COLO668 (cell line): Measurements from ENCODE around the gene CD163.
"Not testable (repeated sequence)": the region's sequence is repeated elsewhere in the genome, so short reads cannot be mapped to it uniquely, and the experiment has no call there.

Source experiments
- DNase-seq: peaks from one replicate; lab custom pipeline; 2025; ENCODE audit not compliant: unreplicated experiment; lab: John Stamatoyannopoulos, UW

Gene CD163

DNA sequence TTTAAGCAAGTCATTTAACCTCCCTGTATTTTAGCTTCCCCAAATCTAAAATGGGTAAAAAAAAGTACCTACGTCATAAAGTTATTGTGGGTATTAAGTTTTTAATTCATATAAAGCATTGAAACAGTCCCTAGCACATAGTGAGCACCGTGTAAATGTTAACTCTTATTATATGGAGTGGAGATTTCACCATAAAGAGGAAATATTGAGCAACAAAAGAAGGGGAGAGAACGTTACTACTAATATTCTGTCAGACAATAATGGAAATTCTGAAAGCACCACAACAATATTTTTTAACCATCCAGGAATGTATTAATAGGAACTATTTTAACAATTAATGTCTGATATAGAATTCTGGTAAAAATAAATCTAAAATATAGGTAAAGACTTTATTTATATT lies 51.8 kb downstream of the CD163 start:
- no peak for DNase-seq

DNA sequence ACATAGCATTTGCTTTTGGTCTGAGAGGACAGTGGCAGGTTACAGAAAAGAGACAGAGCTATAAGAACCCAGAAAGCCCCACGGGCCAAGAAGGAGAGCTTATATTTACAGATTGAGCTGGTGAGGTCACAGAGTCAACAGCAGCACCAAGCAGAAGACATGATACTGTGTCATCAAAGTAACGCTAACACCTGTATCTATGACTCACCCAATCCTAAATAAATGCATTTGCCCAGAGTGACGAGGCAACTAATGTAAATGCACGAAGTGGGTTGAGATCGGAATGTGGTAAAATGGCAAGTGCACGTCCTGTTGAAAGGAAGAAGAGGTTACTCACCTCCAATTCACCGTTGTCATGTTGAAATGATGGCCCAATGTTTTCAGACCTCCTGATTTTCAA lies 52.9 kb downstream of the CD163 start:
- peak; percentile 49 for DNase-seq

GRCh38 chr12:7448099-7448498 lies 55.5 kb downstream of the CD163 start:
- no peak for DNase-seq

GRCh38 chr12:7444537-7444936 lies 59.0 kb downstream of the CD163 start:
- no peak for DNase-seq

DNA sequence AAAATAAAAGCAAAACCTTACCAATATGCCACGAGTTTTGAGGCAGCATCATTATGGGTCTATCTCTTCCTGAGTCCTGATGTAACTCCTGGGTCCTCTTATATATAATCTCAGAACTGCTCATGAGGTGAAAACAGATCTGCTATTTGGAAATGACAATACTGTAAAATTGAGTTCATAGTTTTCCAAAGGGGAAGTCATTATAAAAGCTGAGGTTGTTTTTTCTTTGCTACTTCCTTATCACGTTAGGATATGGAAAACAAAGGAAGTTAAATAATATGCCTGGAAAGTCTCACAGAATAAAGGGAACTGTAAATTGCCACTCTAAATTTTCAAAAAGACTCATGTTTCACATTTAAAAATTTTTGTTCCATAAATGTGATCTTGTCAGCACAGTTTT lies 59.5 kb downstream of the CD163 start, which contains the start of gene CD163L1:
Gene CD163L1 (minus strand): TSS at position 78 of the 400 bp plus-strand sequence. CDS start 26 bp downstream, at position 52.
- DNase-seq: no peak

GRCh38 chr12:7441216-7441615 lies 62.4 kb downstream of the CD163 start:
- no peak for DNase-seq

- DNase-seq: peak; percentile 88
These were observed 63.7 kb downstream of the CD163 start for GRCh38 chr12:7439579-7440505.

- peak; percentile 22 for DNase-seq
These were observed 65.1 kb downstream of the CD163 start for GRCh38 chr12:7438291-7438995.

DNA sequence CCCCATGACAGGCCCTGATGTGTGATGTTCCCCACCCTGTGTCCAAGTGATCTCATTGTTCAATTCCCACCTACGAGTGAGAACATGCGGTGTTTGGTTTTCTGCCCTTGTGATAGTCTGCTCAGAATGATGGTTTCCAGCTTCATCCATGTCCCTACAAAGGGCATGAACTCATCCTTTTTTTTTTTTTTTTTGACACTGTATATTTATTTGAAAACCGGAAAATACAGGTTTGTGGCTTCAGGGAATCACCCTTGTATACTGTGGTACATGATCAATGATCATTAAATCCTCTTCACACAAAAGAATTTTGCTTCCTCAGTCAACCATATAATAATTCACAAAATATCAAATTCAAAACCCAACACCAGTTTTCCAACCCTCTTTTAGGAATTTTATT lies 66.1 kb downstream of the CD163 start:
- not testable (repeated sequence) for DNase-seq

DNA sequence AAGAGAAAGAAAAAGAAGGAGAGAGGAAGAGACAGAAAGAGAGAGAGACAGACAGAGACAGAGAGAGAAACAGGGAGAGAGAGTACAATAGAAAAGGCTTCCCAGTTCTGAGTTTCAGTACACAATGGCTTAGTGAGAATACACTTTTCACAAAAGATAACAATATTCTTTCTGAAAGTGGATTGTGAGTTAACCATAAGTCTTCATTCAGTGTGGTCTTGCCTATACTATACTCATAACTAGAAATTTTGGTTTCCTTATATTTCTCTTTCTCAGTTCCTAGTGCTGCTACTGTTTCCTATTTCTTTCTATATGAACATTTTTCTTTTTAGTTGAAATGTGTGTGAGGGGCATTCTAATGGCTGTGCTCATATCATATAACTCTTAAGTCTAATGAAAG lies 68.9 kb downstream of the CD163 start:
- DNase-seq: no peak

- no peak for DNase-seq
These were observed 70.2 kb downstream of the CD163 start for GRCh38 chr12:7433276-7433822.

- DNase-seq: no peak
These were observed 71.4 kb downstream of the CD163 start for GRCh38 chr12:7431993-7432685.
